OCI-LY7 (cell line): Measurements from ENCODE around the gene PTPRF. TPM values are rescaled to one million over a fixed set of nuclear protein-coding genes. Genes with fewer than 3 reads are reported as not detected.

Source experiments
- BruUV-seq: library from RNA; stranded (reverse); fragments of 400-500 nt; replicated peaks from 2 replicates; lab custom pipeline; 2021; lab: Mats Ljungman, UMichigan
- CTCF ChIA-PET: fragments of 300-600 bp; sonication (Branson Sonifier 250); formaldehyde crosslinking; loops from one replicate; lab custom pipeline; 2022; ENCODE audit warnings: antibody characterized with exemption; ENCODE audit not compliant: unreplicated experiment; lab: Charles Lee
- POLR2A ChIA-PET: fragments of 300-600 bp; sonication (Branson Sonifier 250); formaldehyde crosslinking; loops from one replicate; lab custom pipeline; 2022; ENCODE audit warnings: antibody characterized with exemption; lab: Charles Lee
- DNase-seq: peaks from one replicate; pipeline ENCODE4 v3.0.0-alpha.2; 2015; ENCODE audit warnings: low spot score
- H2AFZ ChIP-seq: fragments of 200-600 bp; sonication (generic), shearing (Covaris generic); 2 replicates; pipeline ENCODE4 v1.6.1; 2014; ENCODE audit warnings: mild to moderate bottlenecking, antibody characterized with exemption, low read length, moderate library complexity
- H3K27ac ChIP-seq: fragments of 200-600 bp; sonication (generic); 2 replicates; pipeline ENCODE4 v1.5.1; 2014; ENCODE audit warnings: mixed run types, low read depth, mild to moderate bottlenecking, moderate library complexity, low read length, inconsistent platforms; ENCODE audit not compliant: poor library complexity, severe bottlenecking
- H3K36me3 ChIP-seq: fragments of 200-600 bp; sonication (generic); 2 replicates; pipeline ENCODE4 v1.6.1; 2014; ENCODE audit warnings: mild to moderate bottlenecking, antibody characterized with exemption, low read length, moderate library complexity, mixed read lengths; ENCODE audit not compliant: insufficient read depth
- H3K4me1 ChIP-seq: fragments of 200-600 bp; sonication (generic); 2 replicates; pipeline ENCODE4 v1.5.1; 2014; ENCODE audit warnings: mild to moderate bottlenecking, low read length; ENCODE audit not compliant: insufficient read depth, poor library complexity, severe bottlenecking
- H3K4me2 ChIP-seq: fragments of 200-600 bp; sonication (generic); 2 replicates; pipeline ENCODE4 v1.6.1; 2014; ENCODE audit warnings: mild to moderate bottlenecking, low read length
- H3K4me3 ChIP-seq: fragments of 200-600 bp; sonication (generic); 2 replicates; pipeline ENCODE4 v1.5.1; 2014; ENCODE audit warnings: mild to moderate bottlenecking, low read depth, low read length; ENCODE audit not compliant: poor library complexity, severe bottlenecking
- H3K79me2 ChIP-seq: fragments of 200-600 bp; sonication (generic); 2 replicates; pipeline ENCODE4 v1.6.1; 2016; ENCODE audit warnings: low read depth, mild to moderate bottlenecking, low read length, moderate library complexity, mixed read lengths; ENCODE audit not compliant: insufficient read depth
- H3K9me2 ChIP-seq: fragments of 200-600 bp; sonication (generic); 2 replicates; pipeline ENCODE4 v1.6.1; 2016; ENCODE audit warnings: mild to moderate bottlenecking, low read length, mixed read lengths; ENCODE audit not compliant: insufficient read depth
- H3K9me3 ChIP-seq: fragments of 200-600 bp; sonication (generic); 2 replicates; pipeline ENCODE4 v1.6.1; 2014; ENCODE audit warnings: mild to moderate bottlenecking, mixed run types, low read length, mixed read lengths
- H4K20me1 ChIP-seq: fragments of 200-600 bp; sonication (generic); 2 replicates; pipeline ENCODE4 v1.6.1; 2014; ENCODE audit warnings: mild to moderate bottlenecking, antibody characterized with exemption, low read length, moderate library complexity, mixed read lengths; ENCODE audit not compliant: insufficient read depth
- EZH2phosphoT487 ChIP-seq: fragments of 200-600 bp; sonication (generic); IDR thresholded peaks from 2 replicates; pipeline ENCODE4 v1.6.1; 2018; ENCODE audit warnings: low read depth, borderline replicate concordance, mild to moderate bottlenecking, mixed run types, antibody characterized with exemption, low read length, moderate library complexity, mixed read lengths
- intact Hi-C: fragments of 100-400 bp; cut with micrococcal nuclease; formaldehyde crosslinking; loops from one replicate; pipeline ENCODE4 v1.10.0; 2022; ENCODE audit not compliant: unreplicated experiment
- total RNA-seq, 2 experiments: library from RNA; depleted of rRNA in 1 of 2; stranded (reverse); fragments of >200 nt in 1 of 2; shearing (Covaris generic) in 1 of 2; gene quantifications; 2 replicates each; pipeline ENCODE4 v1.2.3, GENCODE V29; 2014 to 2022
- TF ChIP-seq, protein P1 (sequence below): fragments of 200-600 bp; sonication (generic); conservative IDR thresholded peaks from 2 replicates; pipeline ENCODE4 v1.5.1; 2014; ENCODE audit warnings: mild to moderate bottlenecking, antibody characterized with exemption, low read length, moderate library complexity, mixed read lengths

The PTPRF gene
- total RNA-seq, 2 experiments from 2014 or later = 0.06 to 0.48 TPM

DNA sequence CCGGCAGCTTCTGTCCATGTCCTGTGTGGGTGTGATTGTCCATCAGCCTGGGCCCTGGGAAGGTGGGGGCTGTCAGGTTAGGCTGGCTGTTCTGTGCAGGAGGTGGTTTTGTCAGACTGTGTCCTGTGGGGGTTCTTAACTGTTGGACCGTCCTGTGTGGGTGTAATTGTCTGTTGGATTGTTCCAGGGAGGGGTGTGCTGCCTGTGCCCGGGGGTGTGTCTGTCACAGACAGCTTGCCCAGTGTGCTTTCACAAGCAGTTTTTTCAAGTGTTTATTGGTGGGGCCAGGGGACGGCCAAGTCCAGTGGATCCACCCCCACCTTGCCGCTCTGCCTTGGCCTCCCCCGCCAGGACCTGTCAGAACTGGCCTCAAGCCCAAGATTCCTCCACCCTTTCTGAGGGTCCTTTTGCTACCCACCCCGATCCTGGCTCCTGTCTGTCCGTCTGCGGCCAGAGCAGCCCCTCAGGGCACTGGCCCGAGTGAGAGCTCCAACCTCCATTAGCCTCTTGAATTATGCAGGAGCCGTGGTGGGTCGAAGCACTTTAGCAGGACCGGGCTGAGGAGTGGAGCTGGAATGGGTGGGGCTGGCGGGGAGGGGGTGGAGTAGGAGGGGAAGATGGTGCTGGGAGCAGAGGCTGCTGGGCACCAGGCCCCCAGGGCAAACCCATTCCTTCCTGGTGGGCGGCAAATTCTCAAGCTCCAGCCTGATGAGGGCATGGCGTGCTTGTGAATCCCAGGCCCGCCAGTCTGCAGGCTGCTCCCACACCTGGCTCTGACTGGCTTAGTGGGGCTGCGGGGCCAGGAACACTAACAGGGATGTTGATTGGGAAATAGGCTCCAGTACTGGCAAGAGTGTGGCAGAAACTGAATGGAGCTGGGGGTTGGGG, 47.2 kb downstream of the PTPRF start:
- no peak overlapping the region for H3K4me2 ChIP-seq
- H3K36me3 ChIP-seq = no peaks in the 10 kb centered on the region
- BruUV-seq = no TSS peak
- H3K4me3 ChIP-seq = no peak overlapping the region
- TF ChIP-seq, protein P1, sequence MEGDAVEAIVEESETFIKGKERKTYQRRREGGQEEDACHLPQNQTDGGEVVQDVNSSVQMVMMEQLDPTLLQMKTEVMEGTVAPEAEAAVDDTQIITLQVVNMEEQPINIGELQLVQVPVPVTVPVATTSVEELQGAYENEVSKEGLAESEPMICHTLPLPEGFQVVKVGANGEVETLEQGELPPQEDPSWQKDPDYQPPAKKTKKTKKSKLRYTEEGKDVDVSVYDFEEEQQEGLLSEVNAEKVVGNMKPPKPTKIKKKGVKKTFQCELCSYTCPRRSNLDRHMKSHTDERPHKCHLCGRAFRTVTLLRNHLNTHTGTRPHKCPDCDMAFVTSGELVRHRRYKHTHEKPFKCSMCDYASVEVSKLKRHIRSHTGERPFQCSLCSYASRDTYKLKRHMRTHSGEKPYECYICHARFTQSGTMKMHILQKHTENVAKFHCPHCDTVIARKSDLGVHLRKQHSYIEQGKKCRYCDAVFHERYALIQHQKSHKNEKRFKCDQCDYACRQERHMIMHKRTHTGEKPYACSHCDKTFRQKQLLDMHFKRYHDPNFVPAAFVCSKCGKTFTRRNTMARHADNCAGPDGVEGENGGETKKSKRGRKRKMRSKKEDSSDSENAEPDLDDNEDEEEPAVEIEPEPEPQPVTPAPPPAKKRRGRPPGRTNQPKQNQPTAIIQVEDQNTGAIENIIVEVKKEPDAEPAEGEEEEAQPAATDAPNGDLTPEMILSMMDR = no peak
- no peak for TF ChIP-seq EZH2phosphoT487
- ChIA-PET POLR2A (interaction anchor here (0.6 kb wide), 1 partner anchor 1244 kb away, joined by 3 read pairs; no protein-coding TSS in a partner anchor), CTCF (no interaction called here)
- intact Hi-C loops = no loop called here
- H4K20me1 ChIP-seq = no peaks in the 10 kb centered on the region
- no peaks in the 10 kb centered on the region for H3K9me3 ChIP-seq
- no peaks in the 10 kb centered on the region for H3K9me2 ChIP-seq
- no peak overlapping the region for H2AFZ ChIP-seq
- no peak overlapping the region for H3K27ac ChIP-seq
- no peak for DNase-seq
- H3K79me2 ChIP-seq = no peaks in the 10 kb centered on the region
- H3K4me1 ChIP-seq = no peaks in the 10 kb centered on the region

DNA sequence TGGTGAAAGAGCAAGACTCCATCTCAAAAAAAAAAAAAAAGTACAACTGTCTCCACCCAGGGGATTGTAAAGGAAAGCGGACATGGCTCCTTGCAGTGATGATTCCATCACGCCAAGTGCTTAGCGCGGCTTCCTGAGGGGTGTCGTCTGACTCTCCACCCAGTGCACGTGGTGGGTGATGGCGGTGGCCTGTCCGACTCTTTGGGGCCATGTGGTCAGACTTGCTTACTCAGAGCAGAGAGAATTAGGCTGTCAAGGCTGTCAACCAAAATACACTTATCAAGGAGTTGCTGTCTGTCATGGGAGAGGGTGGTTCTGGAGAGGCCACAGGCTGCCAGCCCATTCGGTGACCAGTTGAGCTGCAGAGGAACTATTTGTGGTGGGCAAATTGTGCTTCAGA, 49.4 kb downstream of the PTPRF start:
- Histone ChIP-seq H3K4me1 (no peaks in the 10 kb centered on the region), H4K20me1 (no peaks in the 10 kb centered on the region), H3K4me3 (no peak overlapping the region), H3K79me2 (no peaks in the 10 kb centered on the region), H3K9me2 (no peaks in the 10 kb centered on the region), H3K4me2 (no peak overlapping the region), H3K9me3 (no peaks in the 10 kb centered on the region), H3K36me3 (no peaks in the 10 kb centered on the region), H3K27ac (no peak overlapping the region), H2AFZ (no peak overlapping the region)
- intact Hi-C loops = no loop called here
- CTCF ChIA-PET = no interaction called here
- BruUV-seq = no TSS peak
- DNase-seq = no peak
- TF ChIP-seq EZH2phosphoT487 = no peak
- TF ChIP-seq, protein P1 = no peak
- POLR2A ChIA-PET = no interaction called here

DNA sequence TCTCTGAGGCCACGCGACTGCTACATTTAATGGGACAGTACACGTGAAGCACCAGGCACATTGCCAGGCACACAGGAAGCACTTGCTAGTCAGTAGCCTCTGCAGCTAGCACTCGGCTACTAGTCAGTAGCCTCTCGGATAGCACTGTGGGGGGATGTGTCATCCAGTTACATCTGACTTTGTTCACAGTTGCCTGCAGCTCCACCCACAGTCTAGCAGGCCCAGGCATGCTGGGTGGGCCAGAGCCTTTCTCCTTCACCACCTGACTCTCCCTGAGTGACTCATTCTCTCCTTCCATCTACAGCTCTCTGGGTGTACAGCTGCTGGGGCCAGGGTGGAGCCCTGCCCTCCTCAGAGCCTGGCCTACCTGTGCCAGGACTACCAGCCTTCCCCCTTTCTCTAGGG, 51.5 kb downstream of the PTPRF start:
- no peak overlapping the region for H3K27ac ChIP-seq
- H3K36me3 ChIP-seq = no peaks in the 10 kb centered on the region
- DNase-seq = no peak
- ChIA-PET POLR2A (no interaction called here), CTCF (no interaction called here)
- no peaks in the 10 kb centered on the region for H4K20me1 ChIP-seq
- H3K4me1 ChIP-seq = no peaks in the 10 kb centered on the region
- BruUV-seq = no TSS peak
- no peaks in the 10 kb centered on the region for H3K9me2 ChIP-seq
- H3K9me3 ChIP-seq = no peaks in the 10 kb centered on the region
- H2AFZ ChIP-seq = no peak overlapping the region
- no peak for TF ChIP-seq EZH2phosphoT487
- TF ChIP-seq, protein P1 = no peak
- no peak overlapping the region for H3K4me2 ChIP-seq
- no peak overlapping the region for H3K4me3 ChIP-seq
- intact Hi-C loops = no loop called here
- no peaks in the 10 kb centered on the region for H3K79me2 ChIP-seq
